ENCODE measurements around the gene SORL1-AS1.

SORL1-AS1 gene

DNA sequence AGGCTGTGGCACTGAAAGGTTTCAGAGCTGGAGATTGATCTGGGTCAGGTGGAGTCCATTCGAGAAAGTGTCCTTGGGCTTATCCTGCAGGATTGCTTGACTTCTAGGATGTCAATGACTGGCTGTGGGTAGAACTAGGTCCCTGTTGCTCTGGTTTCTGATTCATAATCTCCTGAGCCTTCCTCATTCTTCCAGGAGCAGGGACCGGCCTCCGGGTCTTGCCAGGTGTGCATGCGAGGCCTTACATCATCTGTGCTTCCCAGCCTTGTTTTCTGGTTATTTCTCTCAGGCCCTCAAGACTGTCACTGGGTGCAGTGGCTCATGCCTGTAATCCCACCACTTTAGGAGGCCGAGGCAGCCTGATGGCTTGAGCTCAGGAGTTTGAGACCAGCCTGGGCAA lies 33.3 kb upstream of the SORL1-AS1 start:
- Histone ChIP-seq H3K4me1 (ENCODE audit: control insufficient read depth in 1 of 2, insufficient read depth in 2 of 2, low read length in 2 of 2) (peaks cover 36 to 38% of the 10 kb centered on the region in 2 donors), H3K27ac (ENCODE audit: low read depth in 1 of 2, low read length in 2 of 2) (no peak overlapping the region), H3K4me3 (replicated peaks in 1 of 3; ENCODE audit: low read depth in 2 of 3, low read length in 3 of 3) (no peak overlapping the region), H3K79me2 (ENCODE audit: insufficient read depth, low read length) (peaks cover 56% of the 10 kb centered on the region), H3K9me3 (replicated peaks in 1 of 2; ENCODE audit: control insufficient read depth in 1 of 2, insufficient read depth in 1 of 2, low read length in 2 of 2) (no peaks in the 10 kb centered on the region), H2AFZ (ENCODE audit: insufficient read depth, low read depth, low read length, poor library complexity, severe bottlenecking) (no peak overlapping the region), H3K27me3 (ENCODE audit: control insufficient read depth in 2 of 2, insufficient read depth in 2 of 2, low read length in 2 of 2) (no peaks in the 10 kb centered on the region), H4K20me1 (ENCODE audit: insufficient read depth, low read length) (peaks cover 100% of the 10 kb centered on the region), H3K9ac (ENCODE audit: insufficient read depth, low read length, poor library complexity, severe bottlenecking) (no peak overlapping the region), H3K4me2 (replicated peaks; ENCODE audit: extremely low read depth, low read length, poor library complexity, severe bottlenecking) (no peak overlapping the region), H3K36me3 (replicated peaks in 1 of 2; ENCODE audit: control insufficient read depth in 1 of 2, insufficient read depth in 2 of 2, low read length in 2 of 2) (peaks cover 56 to 70% of the 10 kb centered on the region in 2 donors)
- H3K27ac Mint-ChIP-seq = peak overlapping the region in 1 of 7 donors; percentile 11
- intact Hi-C loops (cut with micrococcal nuclease) = loop anchor here in 1 of 2 donors (10.0 kb wide), 1 partner anchor 161 kb away; no protein-coding TSS in a partner anchor
- whole genome bisulfite sequencing (ENCODE audit: insufficient coverage) = 93% methylated on average over 3 of the region's 5 CpGs
- DNase-seq = no peak
- H3K4me1 Mint-ChIP-seq = peaks cover 35% of the 10 kb centered on the region
- no peak overlapping the region for H3K4me3 Mint-ChIP-seq
- no peaks in the 10 kb centered on the region for H3K27me3 Mint-ChIP-seq (ENCODE audit: low read depth in 3 of 3)
- TF ChIP-seq, protein P1, sequence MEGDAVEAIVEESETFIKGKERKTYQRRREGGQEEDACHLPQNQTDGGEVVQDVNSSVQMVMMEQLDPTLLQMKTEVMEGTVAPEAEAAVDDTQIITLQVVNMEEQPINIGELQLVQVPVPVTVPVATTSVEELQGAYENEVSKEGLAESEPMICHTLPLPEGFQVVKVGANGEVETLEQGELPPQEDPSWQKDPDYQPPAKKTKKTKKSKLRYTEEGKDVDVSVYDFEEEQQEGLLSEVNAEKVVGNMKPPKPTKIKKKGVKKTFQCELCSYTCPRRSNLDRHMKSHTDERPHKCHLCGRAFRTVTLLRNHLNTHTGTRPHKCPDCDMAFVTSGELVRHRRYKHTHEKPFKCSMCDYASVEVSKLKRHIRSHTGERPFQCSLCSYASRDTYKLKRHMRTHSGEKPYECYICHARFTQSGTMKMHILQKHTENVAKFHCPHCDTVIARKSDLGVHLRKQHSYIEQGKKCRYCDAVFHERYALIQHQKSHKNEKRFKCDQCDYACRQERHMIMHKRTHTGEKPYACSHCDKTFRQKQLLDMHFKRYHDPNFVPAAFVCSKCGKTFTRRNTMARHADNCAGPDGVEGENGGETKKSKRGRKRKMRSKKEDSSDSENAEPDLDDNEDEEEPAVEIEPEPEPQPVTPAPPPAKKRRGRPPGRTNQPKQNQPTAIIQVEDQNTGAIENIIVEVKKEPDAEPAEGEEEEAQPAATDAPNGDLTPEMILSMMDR (IDR thresholded peaks at IDR 0.05) = no peak
- H3K9me3 Mint-ChIP-seq = no peaks in the 10 kb centered on the region
- H3K36me3 Mint-ChIP-seq = peaks cover 57 to 73% of the 10 kb centered on the region in 2 donors

DNA sequence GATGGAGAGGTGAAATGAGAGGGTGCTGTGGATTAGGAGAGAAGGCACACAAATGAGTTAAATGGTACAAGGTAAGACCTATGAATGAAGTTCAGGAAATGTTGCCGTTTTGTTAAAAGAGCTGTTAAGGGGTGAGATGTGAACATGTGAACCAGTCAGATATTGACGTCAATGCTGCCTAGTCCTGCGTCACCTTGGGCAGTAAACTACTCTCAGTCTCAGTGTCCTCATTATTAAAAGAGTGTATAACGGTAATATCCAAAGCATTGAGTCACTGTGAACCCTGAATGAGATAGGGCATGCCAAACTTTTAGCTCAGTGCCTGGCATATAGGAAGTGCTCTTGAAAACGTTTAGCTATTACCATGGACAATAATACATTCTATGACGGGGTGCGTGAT lies 32.4 kb upstream of the SORL1-AS1 start:
- peaks cover 58% of the 10 kb centered on the region for H3K79me2 ChIP-seq (ENCODE audit: insufficient read depth, low read length)
- H3K4me1 ChIP-seq (ENCODE audit: control insufficient read depth in 1 of 2, insufficient read depth in 2 of 2, low read length in 2 of 2) = peaks cover 37 to 39% of the 10 kb centered on the region in 2 donors
- no peak overlapping the region for H3K4me2 ChIP-seq (replicated peaks; ENCODE audit: extremely low read depth, low read length, poor library complexity, severe bottlenecking)
- H3K9ac ChIP-seq (ENCODE audit: insufficient read depth, low read length, poor library complexity, severe bottlenecking) = no peak overlapping the region
- H2AFZ ChIP-seq (ENCODE audit: insufficient read depth, low read depth, low read length, poor library complexity, severe bottlenecking) = no peak overlapping the region
- peaks cover 48 to 62% of the 10 kb centered on the region in 2 donors for H3K36me3 ChIP-seq (replicated peaks in 1 of 2; ENCODE audit: control insufficient read depth in 1 of 2, insufficient read depth in 2 of 2, low read length in 2 of 2)
- peaks cover 41% of the 10 kb centered on the region for H3K4me1 Mint-ChIP-seq
- no peak overlapping the region for H3K4me3 Mint-ChIP-seq
- TF ChIP-seq, protein P1 (IDR thresholded peaks at IDR 0.05) = no peak
- no peak overlapping the region for H3K27ac ChIP-seq (ENCODE audit: low read depth in 1 of 2, low read length in 2 of 2)
- H3K4me3 ChIP-seq (replicated peaks in 1 of 3; ENCODE audit: low read depth in 2 of 3, low read length in 3 of 3) = no peak overlapping the region
- no peaks in the 10 kb centered on the region for H3K9me3 Mint-ChIP-seq
- peaks cover 98% of the 10 kb centered on the region for H4K20me1 ChIP-seq (ENCODE audit: insufficient read depth, low read length)
- 100% methylated on average over 4 of the region's 7 CpGs for WGBS (ENCODE audit: insufficient coverage)
- H3K36me3 Mint-ChIP-seq = peaks cover 54 to 68% of the 10 kb centered on the region in 2 donors
- no peaks in the 10 kb centered on the region for H3K27me3 ChIP-seq (ENCODE audit: control insufficient read depth in 2 of 2, insufficient read depth in 2 of 2, low read length in 2 of 2)
- no peaks in the 10 kb centered on the region for H3K9me3 ChIP-seq (replicated peaks in 1 of 2; ENCODE audit: control insufficient read depth in 1 of 2, insufficient read depth in 1 of 2, low read length in 2 of 2)
- no peaks in the 10 kb centered on the region for H3K27me3 Mint-ChIP-seq (ENCODE audit: low read depth in 3 of 3)
- no peak for DNase-seq
- H3K27ac Mint-ChIP-seq = peak overlapping the region in 1 of 7 donors; percentile 4
- intact Hi-C loops (cut with micrococcal nuclease) = loop anchor here in 1 of 2 donors (10.0 kb wide), 1 partner anchor 160 kb away; no protein-coding TSS in a partner anchor
